Measurements from ENCODE around the gene DRG2.

DNA sequence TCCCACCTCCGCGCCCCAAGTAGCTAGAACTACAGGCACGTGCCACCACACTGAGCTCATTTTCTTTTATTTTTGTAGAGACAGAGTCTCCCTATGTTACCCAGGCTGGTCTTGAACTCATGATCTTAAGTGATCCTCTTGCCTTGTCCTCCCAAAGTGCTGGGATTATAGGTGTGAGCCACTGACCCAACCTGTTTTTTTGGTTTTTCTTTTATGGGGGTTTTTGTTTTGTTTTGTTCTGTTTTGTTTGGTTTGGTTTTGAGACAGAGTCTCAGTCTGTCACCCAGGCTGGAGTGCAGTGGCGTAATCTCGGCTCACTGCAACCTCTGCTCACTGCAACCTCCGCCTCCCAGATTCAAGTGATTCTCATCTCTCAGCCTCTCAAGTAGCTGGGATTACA is 32.2 kb upstream of the DRG2 start:
- TF ChIP-seq, protein P1, sequence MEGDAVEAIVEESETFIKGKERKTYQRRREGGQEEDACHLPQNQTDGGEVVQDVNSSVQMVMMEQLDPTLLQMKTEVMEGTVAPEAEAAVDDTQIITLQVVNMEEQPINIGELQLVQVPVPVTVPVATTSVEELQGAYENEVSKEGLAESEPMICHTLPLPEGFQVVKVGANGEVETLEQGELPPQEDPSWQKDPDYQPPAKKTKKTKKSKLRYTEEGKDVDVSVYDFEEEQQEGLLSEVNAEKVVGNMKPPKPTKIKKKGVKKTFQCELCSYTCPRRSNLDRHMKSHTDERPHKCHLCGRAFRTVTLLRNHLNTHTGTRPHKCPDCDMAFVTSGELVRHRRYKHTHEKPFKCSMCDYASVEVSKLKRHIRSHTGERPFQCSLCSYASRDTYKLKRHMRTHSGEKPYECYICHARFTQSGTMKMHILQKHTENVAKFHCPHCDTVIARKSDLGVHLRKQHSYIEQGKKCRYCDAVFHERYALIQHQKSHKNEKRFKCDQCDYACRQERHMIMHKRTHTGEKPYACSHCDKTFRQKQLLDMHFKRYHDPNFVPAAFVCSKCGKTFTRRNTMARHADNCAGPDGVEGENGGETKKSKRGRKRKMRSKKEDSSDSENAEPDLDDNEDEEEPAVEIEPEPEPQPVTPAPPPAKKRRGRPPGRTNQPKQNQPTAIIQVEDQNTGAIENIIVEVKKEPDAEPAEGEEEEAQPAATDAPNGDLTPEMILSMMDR (IDR thresholded peaks at IDR 0.05) = no peak
- no peak for TF ChIP-seq POLR2A (IDR thresholded peaks at IDR 0.05)
